Bronchial epithelial cell (primary cell): ENCODE data around the gene PCSK5. TPM values are rescaled to one million over a fixed set of nuclear protein-coding genes. Genes with fewer than 3 reads are reported as not detected.
"Not testable (repeated sequence)": the region's sequence is repeated elsewhere in the genome, so short reads cannot be mapped to it uniquely, and the experiment has no call there.

Experiments
- DNase-seq: peaks from one replicate; pipeline ENCODE4 v3.0.0-alpha.2; 2010; ENCODE audit warnings: low read depth
- FAIRE-seq: peaks from 2 replicates; lab custom pipeline; 2011; peaks lifted over from hg19 to GRCh38; lab: Jason Lieb, UNC
- H3K27me3 ChIP-seq: 2 replicates; pipeline ENCODE4 v1.5.1; 2011; ENCODE audit warnings: low read length; ENCODE audit not compliant: control insufficient read depth, insufficient read depth
- H3K36me3 ChIP-seq: 2 replicates; pipeline ENCODE4 v1.5.1; 2011; ENCODE audit warnings: low read length; ENCODE audit not compliant: control insufficient read depth, insufficient read depth
- H3K4me3 ChIP-seq: 2 replicates; pipeline ENCODE4 v1.5.1; 2011; ENCODE audit warnings: mild to moderate bottlenecking, low read depth, low read length, control low read depth
- total RNA-seq: library from RNA; depleted of rRNA; stranded (reverse); fragments of >200 nt; gene quantifications from 2 replicates; pipeline ENCODE4 v1.2.1, GENCODE V29; 2014
- TF ChIP-seq, protein P1 (sequence below): IDR thresholded peaks from 2 replicates; pipeline ENCODE4 v1.5.1; 2011; ENCODE audit warnings: mild to moderate bottlenecking, moderate library complexity, low read length, control low read depth, inconsistent platforms; ENCODE audit not compliant: insufficient read depth, severe bottlenecking

PCSK5 gene
- total RNA-seq, 1 donor from 2014 or later: 4.2 TPM

DNA sequence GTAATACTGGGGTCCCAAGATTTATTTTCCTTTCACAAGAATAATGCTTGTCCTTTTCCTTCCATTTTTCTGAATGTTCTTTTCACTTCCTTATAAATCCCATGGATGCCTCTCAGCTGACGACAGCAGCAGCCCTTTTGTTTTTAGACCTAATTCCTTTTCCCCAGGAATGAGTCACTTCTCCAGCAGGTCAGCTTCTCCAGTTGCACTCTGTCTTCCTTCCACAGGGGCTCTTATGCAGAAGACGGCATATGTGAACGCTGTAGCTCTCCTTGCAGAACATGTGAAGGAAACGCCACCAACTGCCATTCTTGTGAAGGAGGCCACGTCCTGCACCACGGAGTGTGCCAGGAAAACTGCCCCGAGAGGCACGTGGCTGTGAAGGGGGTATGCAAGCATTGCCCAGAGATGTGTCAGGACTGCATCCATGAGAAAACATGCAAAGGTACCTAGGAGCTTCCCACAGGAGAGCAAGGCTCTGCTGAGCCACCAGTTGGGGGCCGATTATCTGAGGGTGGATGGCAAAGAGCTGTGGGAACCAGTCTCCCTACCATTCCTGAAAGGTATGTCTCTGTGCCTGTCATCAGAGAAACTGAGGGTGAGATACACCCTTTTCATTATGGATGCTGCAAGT lies 430.8 kb downstream of the PCSK5 start:
- DNase-seq: peak; percentile 78
- FAIRE-seq: no peak
- Histone ChIP-seq H3K4me3 (no peak overlapping the region), H3K36me3 (no peaks in the 10 kb centered on the region), H3K27me3 (no peaks in the 10 kb centered on the region)
- TF ChIP-seq, protein P1, sequence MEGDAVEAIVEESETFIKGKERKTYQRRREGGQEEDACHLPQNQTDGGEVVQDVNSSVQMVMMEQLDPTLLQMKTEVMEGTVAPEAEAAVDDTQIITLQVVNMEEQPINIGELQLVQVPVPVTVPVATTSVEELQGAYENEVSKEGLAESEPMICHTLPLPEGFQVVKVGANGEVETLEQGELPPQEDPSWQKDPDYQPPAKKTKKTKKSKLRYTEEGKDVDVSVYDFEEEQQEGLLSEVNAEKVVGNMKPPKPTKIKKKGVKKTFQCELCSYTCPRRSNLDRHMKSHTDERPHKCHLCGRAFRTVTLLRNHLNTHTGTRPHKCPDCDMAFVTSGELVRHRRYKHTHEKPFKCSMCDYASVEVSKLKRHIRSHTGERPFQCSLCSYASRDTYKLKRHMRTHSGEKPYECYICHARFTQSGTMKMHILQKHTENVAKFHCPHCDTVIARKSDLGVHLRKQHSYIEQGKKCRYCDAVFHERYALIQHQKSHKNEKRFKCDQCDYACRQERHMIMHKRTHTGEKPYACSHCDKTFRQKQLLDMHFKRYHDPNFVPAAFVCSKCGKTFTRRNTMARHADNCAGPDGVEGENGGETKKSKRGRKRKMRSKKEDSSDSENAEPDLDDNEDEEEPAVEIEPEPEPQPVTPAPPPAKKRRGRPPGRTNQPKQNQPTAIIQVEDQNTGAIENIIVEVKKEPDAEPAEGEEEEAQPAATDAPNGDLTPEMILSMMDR: no peak

DNA sequence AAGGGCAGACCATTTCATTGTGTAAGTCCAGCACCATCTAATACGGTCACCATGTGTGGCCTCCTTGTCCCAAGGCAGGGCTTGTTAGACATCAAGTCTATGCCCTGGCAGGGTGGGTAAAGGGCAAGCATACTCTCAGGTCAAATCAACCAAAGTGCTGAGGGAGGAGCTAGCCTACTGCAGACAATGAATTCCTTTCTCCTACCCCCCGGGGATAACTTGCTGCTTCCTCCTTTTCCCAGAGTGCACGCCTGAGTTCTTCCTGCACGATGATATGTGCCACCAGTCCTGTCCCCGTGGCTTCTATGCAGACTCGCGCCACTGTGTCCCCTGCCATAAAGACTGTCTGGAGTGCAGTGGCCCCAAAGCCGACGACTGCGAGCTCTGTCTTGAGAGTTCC lies 432.3 kb downstream of the PCSK5 start:
- Histone ChIP-seq H3K4me3 (no peak overlapping the region), H3K36me3 (no peaks in the 10 kb centered on the region), H3K27me3 (no peaks in the 10 kb centered on the region)
- FAIRE-seq (no peak), DNase-seq (no peak)
- TF ChIP-seq, protein P1: no peak

DNA sequence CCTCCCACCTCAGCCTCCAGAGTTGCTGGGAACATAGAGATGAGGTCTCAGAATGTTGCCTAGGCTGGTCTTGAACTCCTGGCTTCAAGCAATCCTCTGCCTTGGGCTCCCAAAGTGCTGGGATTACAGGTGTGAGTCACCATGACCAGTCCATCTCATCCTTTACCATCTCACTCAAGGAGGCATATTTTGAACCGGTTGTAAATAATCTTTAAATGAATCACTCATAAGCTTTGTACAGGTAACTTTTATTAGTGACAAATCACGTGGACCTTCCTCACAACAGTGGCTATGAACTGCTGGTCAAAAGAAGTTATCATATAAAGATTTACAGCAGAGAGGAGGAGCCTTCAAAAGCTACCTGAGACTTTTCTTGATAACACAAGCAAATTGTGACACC lies 433.0 kb downstream of the PCSK5 start:
- H3K27me3 ChIP-seq: no peaks in the 10 kb centered on the region
- no peak overlapping the region for H3K4me3 ChIP-seq
- no peaks in the 10 kb centered on the region for H3K36me3 ChIP-seq
- TF ChIP-seq, protein P1: no peak
- FAIRE-seq: no peak
- peak; percentile 81 for DNase-seq

DNA sequence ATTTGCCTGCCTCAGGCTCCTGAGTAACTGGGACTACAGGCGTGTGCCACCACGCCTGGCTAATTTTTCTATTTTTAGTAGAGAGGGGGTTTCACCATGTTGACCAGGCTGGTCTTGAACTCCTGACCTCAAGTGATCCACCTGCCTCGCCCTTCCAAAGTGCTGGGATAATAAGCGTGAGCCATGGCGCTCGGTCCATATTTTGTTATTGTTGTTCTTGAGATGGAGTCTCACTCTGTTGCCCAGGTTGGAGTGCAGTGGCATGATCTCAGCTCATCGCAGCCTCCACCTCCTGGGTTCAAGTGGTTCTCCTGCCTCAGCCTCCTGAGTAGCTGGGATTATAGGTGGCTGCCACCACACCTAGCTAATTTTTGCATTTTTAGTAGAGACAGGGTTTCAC lies 433.6 kb downstream of the PCSK5 start:
- H3K4me3 ChIP-seq, H3K36me3 ChIP-seq, H3K27me3 ChIP-seq, DNase-seq, FAIRE-seq: not testable (repeated sequence)

DNA sequence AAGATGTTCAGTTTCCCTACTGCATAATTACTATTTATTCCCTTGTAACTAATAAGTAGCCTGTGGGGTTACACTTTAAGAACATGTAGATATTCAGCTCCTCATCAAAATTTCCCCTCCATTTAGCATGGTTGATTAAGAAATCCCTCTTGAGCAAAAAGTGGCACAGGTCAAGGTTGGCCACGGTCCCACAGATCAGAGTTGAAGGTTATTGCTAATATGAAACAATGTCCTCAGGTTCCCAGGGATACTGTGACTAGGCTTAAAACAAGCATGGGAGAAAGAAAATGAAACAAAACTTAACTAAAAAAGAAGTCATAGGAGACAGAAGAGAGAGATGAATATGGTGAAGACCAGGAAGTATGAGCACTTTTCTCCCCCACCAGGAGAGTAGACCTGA lies 439.6 kb downstream of the PCSK5 start:
- H3K36me3 ChIP-seq: no peaks in the 10 kb centered on the region
- no peak for FAIRE-seq
- TF ChIP-seq, protein P1: no peak
- no peak overlapping the region for H3K4me3 ChIP-seq
- H3K27me3 ChIP-seq: no peaks in the 10 kb centered on the region
- no peak for DNase-seq

DNA sequence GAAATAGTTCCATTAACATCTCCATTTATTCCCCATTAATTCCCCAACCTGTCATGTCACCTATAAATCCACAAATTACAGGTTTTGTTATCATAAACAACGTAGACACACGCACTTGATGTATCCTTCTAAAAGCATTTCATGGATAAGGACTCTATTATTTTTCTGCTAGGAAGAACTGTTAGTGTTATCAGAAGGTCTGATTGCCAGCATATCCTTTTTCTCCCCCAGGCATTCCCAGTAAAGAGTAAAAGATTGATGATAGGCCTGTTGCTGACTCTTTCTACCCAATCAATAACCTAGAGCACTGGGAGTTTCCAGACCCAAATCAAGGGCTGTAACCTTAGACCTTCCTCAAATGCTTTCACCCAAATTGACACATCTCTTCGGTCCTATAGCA lies 442.9 kb downstream of the PCSK5 start:
- Histone ChIP-seq H3K36me3 (no peaks in the 10 kb centered on the region), H3K27me3 (no peaks in the 10 kb centered on the region), H3K4me3 (no peak overlapping the region)
- DNase-seq: no peak
- FAIRE-seq: no peak
- TF ChIP-seq, protein P1: no peak
